Heart right ventricle (tissue), 16 donors: ENCODE results near the gene TRIP11. TPM values are rescaled to one million over a fixed set of nuclear protein-coding genes. Genes with fewer than 3 reads are reported as not detected.
A peak's percentile ranks its signal among the peaks of the same experiment; 100 is the strongest.
"Not testable (repeated sequence)": the region's sequence is repeated elsewhere in the genome, so short reads cannot be mapped to it uniquely, and the experiment has no call there.

ENCODE experiments used
- ATAC-seq, 8 donors: fragments of 200-7000 bp; cut with Tn5 transposase; one replicate each; pipeline ENCODE4 v1.9.1; 2020; ENCODE audit warnings: mild to moderate bottlenecking in 8 of 8, moderate library complexity in 8 of 8, moderate number of reproducible peaks in 1 of 8
- DNase-seq, 2 donors: peaks; one replicate each; pipeline ENCODE4 v3.0.0-alpha.2; 2020
- H3K27ac ChIP-seq, 10 donors: fragments of 200-600 bp; sonication (generic) in 2 of 10; one replicate each; pipeline versions ENCODE4 v1.5.0 to v1.8.0; 2020 to 2022; ENCODE audit warnings: mild to moderate bottlenecking in 3 of 10
- H3K27me3 ChIP-seq, 7 donors: fragments of 200-600 bp; one replicate each; pipeline ENCODE4 v1.8.0; 2021 to 2022; ENCODE audit warnings: mild to moderate bottlenecking in 2 of 7
- H3K36me3 ChIP-seq, 9 donors: fragments of 200-600 bp; sonication (generic) in 1 of 9; one replicate each; pipeline versions ENCODE4 v1.5.0 to v1.8.0; 2020 to 2022; ENCODE audit warnings: mild to moderate bottlenecking in 2 of 9
- H3K4me1 ChIP-seq, 9 donors: fragments of 200-600 bp; sonication (generic) in 1 of 9; one replicate each; pipeline versions ENCODE4 v1.5.0 to v1.8.0; 2020 to 2022; ENCODE audit warnings: mild to moderate bottlenecking in 4 of 9
- H3K4me3 ChIP-seq, 10 donors: fragments of 200-600 bp; sonication (generic) in 2 of 10; one replicate each; pipeline versions ENCODE4 v1.5.0 to v1.8.0; 2020 to 2022; ENCODE audit warnings: mild to moderate bottlenecking in 7 of 10, moderate library complexity in 2 of 10
- H3K9me3 ChIP-seq, 11 donors: fragments of 200-600 bp in 10 of 11; sonication (generic) in 2 of 11; one replicate each; pipeline versions ENCODE4 v1.5.0 to v1.8.0; 2013 to 2022; ENCODE audit warnings: mild to moderate bottlenecking in 2 of 11, control low read depth in 1 of 11, moderate library complexity in 1 of 11
- CTCF ChIP-seq, 9 donors: fragments of 200-600 bp; sonication (generic) in 2 of 9; IDR thresholded peaks; one replicate each; pipeline versions ENCODE4 v1.5.0 to v1.8.0; 2021 to 2022; ENCODE audit warnings: antibody characterized with exemption in 9 of 9, mild to moderate bottlenecking in 5 of 9, moderate library complexity in 1 of 9
- WGBS, 2 donors: extraction: QIAGEN DNeasy Blood & Tissue Kit; methylation state at CpG; one replicate each; pipeline ENCODE4 v1.1.7; 2013; ENCODE audit warnings: inconsistent platforms in 1 of 2; 5-methylcytosine and 5-hydroxymethylcytosine counted together
- intact Hi-C, 10 donors: fragments of 100-400 bp; cut with DNase I; formaldehyde crosslinking; loops; one replicate each; pipeline versions ENCODE4 v1.11.1 to v1.14.2; 2022
- polyA plus RNA-seq, 2 donors: library from polyadenylated mRNA; stranded (reverse); fragments of 200-250 nt; gene quantifications; one replicate each; pipeline ENCODE4 v1.2.3, GENCODE V29; 2013
- total RNA-seq, 10 donors: library from RNA; stranded (reverse); fragmentation: NEBNext Ultra II Directional in 3 of 10; extraction: Animal tissue kit (Norgen Biotek cat#: 25700) in 3 of 10; gene quantifications; one replicate each; pipeline versions ENCODE4 v1.2.1 to v1.2.4, GENCODE V29; 2021 to 2023
- donor health status: Arrhythmogenic right ventricular cardiomyopathy.
- donor health status: ischemic (EF 13 %, LVEDD 7.1; RV severe dilation, severe dysfunction).
- donor health status: healthy with polysubstance abuse.
- donor health status: DM: no; HTN: yes; CAD: no.
- donor health status: DM: no; HTN: no; CAD: no.
- donor health status: ischemic (EF 25% LVEDD 6.9; RV normal size, moderate dysfunction).
- donor health status: ischemic (EF 25% LVEDD 5.7; RV mildly dilated, moderate dysfunction).
- donor health status: healthy.
- donor health status: DM: yes; HTN: yes; CAD: no.
- donor health status: Ischemic cardiomyopathy.
- donor health status: ischemic (EF 35%, LVEDD 5.7; RV mildly dilated, moderate dysfunction).
- donor health status: nonischemic (EF 11% LVEDD 7.7; RV severe dilation, severe dysfunction).
- donor health status: DM: yes; HTN: yes; CAD: no.
- donor health status: PGD.
- donor health status: ischemic (EF 29% LVEDD 5.4; RV normal size, mild dysfunction).
- donor health status: nonischemic (EF 23%, LVEDD 6.1; RV moderate dilation, normal function).

TRIP11 gene
- total and polyA plus RNA-seq, 12 donors = 4.0 to 73.3 (median 56.5) TPM

- TF ChIP-seq CTCF (IDR thresholded peaks at IDR 0.05) = no peak
- intact Hi-C loops = loop anchor here in 2 of 10 donors (10.0 kb wide), 2 partner anchors 45 to 55 kb away; partner anchors contain the start of gene ATXN3 (in 1 of the 2)
- Histone ChIP-seq H3K4me3 (no peak overlapping the region), H3K4me1 (no peaks in the 10 kb centered on the region), H3K36me3 (peaks cover 0 to 38% (median 4%) of the 10 kb centered on the region in 9 donors), H3K9me3 (peaks cover 0 to 7% (median 0%) of the 10 kb centered on the region in 11 donors), H3K27me3 (no peaks in the 10 kb centered on the region), H3K27ac (no peak overlapping the region)
- ATAC-seq (no peak), DNase-seq (no peak)
- 81 to 82% methylated on average over 3 of the region's 3 CpGs for WGBS, 2 donors
Measured at GRCh38 chr14:92049781-92050180, 9.9 kb upstream of the TRIP11 start.

GRCh38 chr14:92049221-92049620 lies 9.4 kb upstream of the TRIP11 start:
- ATAC-seq, H3K4me3 ChIP-seq, DNase-seq, H3K9me3 ChIP-seq, H3K27me3 ChIP-seq, H3K4me1 ChIP-seq, H3K27ac ChIP-seq: not testable (repeated sequence)
- H3K36me3 ChIP-seq = peaks cover 0 to 44% (median 4%) of the 10 kb centered on the region in 9 donors
- WGBS, 2 donors = 98 to 99% methylated on average over 12 of the region's 12 CpGs
- intact Hi-C loops = loop anchor here in 2 of 10 donors (10.0 kb wide), 2 partner anchors 46 to 56 kb away; partner anchors contain the start of gene ATXN3 (in 1 of the 2)

- not testable (repeated sequence) for ATAC-seq, H3K27me3 ChIP-seq, DNase-seq, H3K9me3 ChIP-seq, H3K4me3 ChIP-seq, H3K27ac ChIP-seq
- intact Hi-C loops = loop anchor here in 2 of 10 donors (10.0 kb wide), 2 partner anchors 49 to 59 kb away; partner anchors contain the start of gene ATXN3 (in 1 of the 2)
- H3K4me1 ChIP-seq = peaks cover 0 to 10% (median 4%) of the 10 kb centered on the region in 9 donors
- 89 to 91% methylated on average over 7 of the region's 7 CpGs for WGBS, 2 donors
- H3K36me3 ChIP-seq = peaks cover 0 to 56% (median 4%) of the 10 kb centered on the region in 9 donors
Measured at GRCh38 chr14:92045904-92046303, 6.0 kb upstream of the TRIP11 start.

- not testable (repeated sequence) for DNase-seq, H3K9me3 ChIP-seq, H3K27me3 ChIP-seq, H3K4me3 ChIP-seq, ATAC-seq
- intact Hi-C loops = loop anchor here in 3 of 10 donors (5.0 to 10.0 kb wide), 3 partner anchors 53 to 66 kb away; partner anchors contain the start of gene ATXN3 (in 2 of the 3)
- H3K27ac ChIP-seq = peak overlapping the region in 2 of 10 donors; percentile 96 to 97
- whole genome bisulfite sequencing, 2 donors = 93% methylated on average over 2 of the region's 2 CpGs
- H3K36me3 ChIP-seq = peaks cover 0 to 35% (median 4%) of the 10 kb centered on the region in 9 donors
- peaks cover 7 to 39% (median 31%) of the 10 kb centered on the region in 9 donors for H3K4me1 ChIP-seq
Measured at GRCh38 chr14:92041766-92042165, 1.9 kb upstream of the TRIP11 start.

- intact Hi-C loops = loop anchor here in 3 of 10 donors (5.0 to 10.0 kb wide), 3 partner anchors 54 to 66 kb away; partner anchors contain the start of gene ATXN3 (in 2 of the 3)
- peak in 1 of 2 donors; percentile 17 for DNase-seq
- peaks cover 0 to 33% (median 3%) of the 10 kb centered on the region in 9 donors for H3K36me3 ChIP-seq
- peak overlapping the region in 8 of 10 donors; percentile 63 to 97 (median 82) for H3K4me3 ChIP-seq
- H3K4me1 ChIP-seq = peaks cover 7 to 44% (median 36%) of the 10 kb centered on the region in 9 donors
- 81 to 86% methylated on average over 10 of the region's 10 CpGs for WGBS, 2 donors
- ATAC-seq = peak in 4 of 8 donors; percentile 25 to 45 (median 33)
- TF ChIP-seq CTCF (IDR thresholded peaks at IDR 0.05) = no peak
- H3K27ac ChIP-seq = peak overlapping the region in 9 of 10 donors; percentile 93 to 100 (median 96)
- H3K9me3 ChIP-seq = peaks cover 0 to 7% (median 0%) of the 10 kb centered on the region in 11 donors
- no peaks in the 10 kb centered on the region for H3K27me3 ChIP-seq
Measured at GRCh38 chr14:92041203-92041602, 1.3 kb upstream of the TRIP11 start.
